Measurements from ENCODE around the gene CD58.
"Not testable (repeated sequence)": the region's sequence is repeated elsewhere in the genome, so short reads cannot be mapped to it uniquely, and the experiment has no call there.

GRCh38 chr1:116608841-116609240 lies 38.0 kb upstream of the CD58 start:
- TF ChIP-seq ZNF224 (CRISPR knock-in tag; IDR thresholded peaks at IDR 0.05); CEBPB (tag; IDR thresholded peaks at IDR 0.05); NR4A1 (CRISPR knock-in tag; IDR thresholded peaks at IDR 0.05); NR4A1 (tag; IDR thresholded peaks at IDR 0.05); BRCA1 (IDR thresholded peaks at IDR 0.05); BRCA1 (CRISPR knock-in tag; IDR thresholded peaks at IDR 0.05); HIVEP1 (CRISPR knock-in tag; IDR thresholded peaks at IDR 0.05): not testable (repeated sequence)
- TF ChIP-seq, protein P1, sequence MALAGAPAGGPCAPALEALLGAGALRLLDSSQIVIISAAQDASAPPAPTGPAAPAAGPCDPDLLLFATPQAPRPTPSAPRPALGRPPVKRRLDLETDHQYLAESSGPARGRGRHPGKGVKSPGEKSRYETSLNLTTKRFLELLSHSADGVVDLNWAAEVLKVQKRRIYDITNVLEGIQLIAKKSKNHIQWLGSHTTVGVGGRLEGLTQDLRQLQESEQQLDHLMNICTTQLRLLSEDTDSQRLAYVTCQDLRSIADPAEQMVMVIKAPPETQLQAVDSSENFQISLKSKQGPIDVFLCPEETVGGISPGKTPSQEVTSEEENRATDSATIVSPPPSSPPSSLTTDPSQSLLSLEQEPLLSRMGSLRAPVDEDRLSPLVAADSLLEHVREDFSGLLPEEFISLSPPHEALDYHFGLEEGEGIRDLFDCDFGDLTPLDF (CRISPR knock-in tag; IDR thresholded peaks at IDR 0.05): not testable (repeated sequence)
- TF ChIP-seq, protein P2, sequence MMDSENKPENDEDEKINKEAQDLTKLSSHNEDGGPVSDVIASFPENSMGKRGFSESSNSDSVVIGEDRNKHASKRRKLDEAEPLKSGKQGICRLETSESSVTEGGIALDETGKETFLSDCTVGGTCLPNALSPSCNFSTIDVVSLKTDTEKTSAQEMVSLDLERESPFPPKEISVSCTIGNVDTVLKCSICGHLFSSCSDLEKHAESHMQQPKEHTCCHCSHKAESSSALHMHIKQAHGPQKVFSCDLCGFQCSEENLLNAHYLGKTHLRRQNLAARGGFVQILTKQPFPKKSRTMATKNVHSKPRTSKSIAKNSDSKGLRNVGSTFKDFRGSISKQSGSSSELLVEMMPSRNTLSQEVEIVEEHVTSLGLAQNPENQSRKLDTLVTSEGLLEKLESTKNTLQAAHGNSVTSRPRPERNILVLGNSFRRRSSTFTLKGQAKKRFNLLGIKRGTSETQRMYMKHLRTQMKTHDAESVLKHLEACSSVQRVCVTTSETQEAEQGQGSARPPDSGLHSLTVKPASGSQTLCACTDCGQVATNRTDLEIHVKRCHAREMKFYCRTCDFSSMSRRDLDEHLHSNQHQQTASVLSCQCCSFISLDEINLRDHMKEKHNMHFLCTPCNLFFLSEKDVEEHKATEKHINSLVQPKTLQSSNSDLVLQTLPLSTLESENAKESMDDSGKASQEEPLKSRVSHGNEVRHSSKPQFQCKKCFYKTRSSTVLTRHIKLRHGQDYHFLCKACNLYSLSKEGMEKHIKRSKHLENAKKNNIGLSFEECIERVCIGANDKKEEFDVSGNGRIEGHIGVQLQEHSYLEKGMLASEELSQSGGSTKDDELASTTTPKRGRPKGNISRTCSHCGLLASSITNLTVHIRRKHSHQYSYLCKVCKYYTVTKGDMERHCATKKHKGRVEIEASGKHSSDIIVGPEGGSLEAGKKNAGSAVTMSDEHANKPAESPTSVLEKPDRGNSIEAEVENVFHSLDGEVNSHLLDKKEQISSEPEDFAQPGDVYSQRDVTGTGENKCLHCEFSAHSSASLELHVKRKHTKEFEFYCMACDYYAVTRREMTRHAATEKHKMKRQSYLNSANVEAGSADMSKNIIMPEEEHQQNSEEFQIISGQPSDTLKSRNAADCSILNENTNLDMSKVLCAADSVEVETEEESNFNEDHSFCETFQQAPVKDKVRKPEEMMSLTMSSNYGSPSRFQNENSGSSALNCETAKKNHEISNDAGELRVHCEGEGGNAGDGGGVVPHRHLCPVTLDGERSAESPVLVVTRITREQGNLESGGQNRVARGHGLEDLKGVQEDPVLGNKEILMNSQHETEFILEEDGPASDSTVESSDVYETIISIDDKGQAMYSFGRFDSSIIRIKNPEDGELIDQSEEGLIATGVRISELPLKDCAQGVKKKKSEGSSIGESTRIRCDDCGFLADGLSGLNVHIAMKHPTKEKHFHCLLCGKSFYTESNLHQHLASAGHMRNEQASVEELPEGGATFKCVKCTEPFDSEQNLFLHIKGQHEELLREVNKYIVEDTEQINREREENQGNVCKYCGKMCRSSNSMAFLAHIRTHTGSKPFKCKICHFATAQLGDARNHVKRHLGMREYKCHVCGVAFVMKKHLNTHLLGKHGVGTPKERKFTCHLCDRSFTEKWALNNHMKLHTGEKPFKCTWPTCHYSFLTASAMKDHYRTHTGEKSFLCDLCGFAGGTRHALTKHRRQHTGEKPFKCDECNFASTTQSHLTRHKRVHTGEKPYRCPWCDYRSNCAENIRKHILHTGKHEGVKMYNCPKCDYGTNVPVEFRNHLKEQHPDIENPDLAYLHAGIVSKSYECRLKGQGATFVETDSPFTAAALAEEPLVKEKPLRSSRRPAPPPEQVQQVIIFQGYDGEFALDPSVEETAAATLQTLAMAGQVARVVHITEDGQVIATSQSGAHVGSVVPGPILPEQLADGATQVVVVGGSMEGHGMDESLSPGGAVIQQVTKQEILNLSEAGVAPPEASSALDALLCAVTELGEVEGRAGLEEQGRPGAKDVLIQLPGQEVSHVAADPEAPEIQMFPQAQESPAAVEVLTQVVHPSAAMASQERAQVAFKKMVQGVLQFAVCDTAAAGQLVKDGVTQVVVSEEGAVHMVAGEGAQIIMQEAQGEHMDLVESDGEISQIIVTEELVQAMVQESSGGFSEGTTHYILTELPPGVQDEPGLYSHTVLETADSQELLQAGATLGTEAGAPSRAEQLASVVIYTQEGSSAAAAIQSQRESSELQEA (IDR thresholded peaks at IDR 0.05; ENCODE audit: low read depth): not testable (repeated sequence)
